BE2C (cell line): Measurements from ENCODE around the gene F10.
"Not testable (repeated sequence)": the region's sequence is repeated elsewhere in the genome, so short reads cannot be mapped to it uniquely, and the experiment has no call there.

ENCODE experiments used
- DNase-seq: peaks from one replicate; pipeline ENCODE4 v3.0.0-alpha.2; 2020
- H3K27me3 ChIP-seq: fragments of 250-450 bp; sonication (Bioruptor Pico); 2 replicates; pipeline ENCODE4 v1.5.1; 2020; ENCODE audit warnings: mild to moderate bottlenecking
- H3K36me3 ChIP-seq: fragments of 250-450 bp; sonication (Bioruptor Pico); 2 replicates; pipeline ENCODE4 v1.5.1; 2020; ENCODE audit warnings: mild to moderate bottlenecking
- H3K4me1 ChIP-seq: fragments of 250-450 bp; sonication (Bioruptor Pico); 2 replicates; pipeline ENCODE4 v1.5.1; 2020
- H3K4me3 ChIP-seq: 2 replicates; pipeline ENCODE4 v1.5.1; 2011; ENCODE audit warnings: low read depth, low read length
- H3K9me3 ChIP-seq: fragments of 250-450 bp; sonication (Bioruptor Pico); 2 replicates; pipeline ENCODE4 v1.5.1; 2020
- CTCF ChIP-seq: IDR thresholded peaks from 2 replicates; pipeline ENCODE4 v1.5.1; 2012; ENCODE audit warnings: mild to moderate bottlenecking, low read depth, low read length

Gene F10

GRCh38 chr13:113161433-113161832 is 38.8 kb downstream of the F10 start:
- H3K27me3 ChIP-seq, result no peaks in the 10 kb centered on the region
- H3K36me3 ChIP-seq, result no peaks in the 10 kb centered on the region
- no peaks in the 10 kb centered on the region; the same call in 1 of the 2 replicates for H3K9me3 ChIP-seq
- no peak for DNase-seq
- no peak overlapping the region for H3K4me3 ChIP-seq
- no peak for TF ChIP-seq CTCF
- peaks cover 16% of the 10 kb centered on the region for H3K4me1 ChIP-seq

GRCh38 chr13:113161975-113162374 is 39.4 kb downstream of the F10 start:
- not testable (repeated sequence) for H3K27me3 ChIP-seq, H3K36me3 ChIP-seq

GRCh38 chr13:113162783-113163685 is 40.4 kb downstream of the F10 start:
- DNase-seq, result peak; percentile 22
- H3K36me3 ChIP-seq, result peaks cover 6% of the 10 kb centered on the region; the same call in 1 of the 2 replicates
- TF ChIP-seq CTCF, result no peak
- peaks cover 7% of the 10 kb centered on the region for H3K4me1 ChIP-seq
- no peaks in the 10 kb centered on the region; the same call in 1 of the 2 replicates for H3K9me3 ChIP-seq
- no peak overlapping the region for H3K4me3 ChIP-seq
- H3K27me3 ChIP-seq, result no peaks in the 10 kb centered on the region

More at GRCh38 chr13:113161975-113162374, 39.4 kb downstream of the F10 start:
- not testable (repeated sequence) for H3K4me3 ChIP-seq, DNase-seq, H3K9me3 ChIP-seq
- peaks cover 16% of the 10 kb centered on the region for H3K4me1 ChIP-seq

- TF ChIP-seq CTCF, result no peak
- Histone ChIP-seq H3K36me3 (peaks cover 18% of the 10 kb centered on the region), H3K4me3 (no peak overlapping the region), H3K4me1 (no peaks in the 10 kb centered on the region), H3K27me3 (no peaks in the 10 kb centered on the region), H3K9me3 (no peaks in the 10 kb centered on the region; the same call in 1 of the 2 replicates)
- no peak for DNase-seq
These were observed 41.9 kb downstream of the F10 start for GRCh38 chr13:113164492-113164891.

- Histone ChIP-seq H3K36me3 (peaks cover 27% of the 10 kb centered on the region), H3K9me3 (no peaks in the 10 kb centered on the region; the same call in 1 of the 2 replicates), H3K4me1 (peaks cover 5% of the 10 kb centered on the region), H3K4me3 (no peak overlapping the region), H3K27me3 (no peaks in the 10 kb centered on the region)
- TF ChIP-seq CTCF, result no peak
- no peak for DNase-seq
These were observed 43.7 kb downstream of the F10 start for GRCh38 chr13:113166266-113166665.

GRCh38 chr13:113166681-113167080 is 44.1 kb downstream of the F10 start:
- peaks cover 9% of the 10 kb centered on the region for H3K4me1 ChIP-seq
- no peak overlapping the region for H3K4me3 ChIP-seq
- no peaks in the 10 kb centered on the region for H3K27me3 ChIP-seq
- no peak for DNase-seq
- no peak for TF ChIP-seq CTCF
- H3K9me3 ChIP-seq, result no peaks in the 10 kb centered on the region; the same call in 1 of the 2 replicates
- H3K36me3 ChIP-seq, result peaks cover 31% of the 10 kb centered on the region
